ENCODE measurements around the gene ERVFRD-1. TPM values are rescaled to one million over a fixed set of nuclear protein-coding genes. Genes with fewer than 3 reads are reported as not detected.

Gene ERVFRD-1
- total and polyA plus RNA-seq, 2 of the 13 experiments (the other 11 are each of a cell fraction or from before 2014, with no cell fraction given), result not detected

- TF ChIP-seq ZNF629 (CRISPR knock-in tag; conservative IDR thresholded peaks at IDR 0.05) (no peak), ZNF280D (CRISPR knock-in tag; IDR thresholded peaks at IDR 0.05) (no peak), STAG1 (CRISPR knock-in tag; IDR thresholded peaks at IDR 0.05) (no peak; the same call in 1 of the 2 replicates), SYNCRIP (IDR thresholded peaks at IDR 0.05; ENCODE audit: insufficient read depth, low read depth, low read length) (no peak), ZNF652 (CRISPR knock-in tag; IDR thresholded peaks at IDR 0.05; ENCODE audit: borderline replicate concordance, low read depth) (0 out of 2 replicates have a peak, but pooled peaks have one; percentile 65), ZNF557 (CRISPR knock-in tag; IDR thresholded peaks at IDR 0.05) (0 out of 2 replicates have a peak, but pooled peaks have one; percentile 26), ZBTB33 (CRISPR knock-in tag; IDR thresholded peaks at IDR 0.05) (no peak), IRX3 (CRISPR knock-in tag; IDR thresholded peaks at IDR 0.05; ENCODE audit: borderline replicate concordance, low read depth) (no peak), HMG20B (CRISPR knock-in tag; conservative IDR thresholded peaks at IDR 0.05) (no peak), GATAD2A (CRISPR knock-in tag; IDR thresholded peaks at IDR 0.05) (no peak), TCF7L2 (IDR thresholded peaks at IDR 0.05; ENCODE audit: low read depth, low read length) (no peak), ZNF318 (CRISPR knock-in tag; IDR thresholded peaks at IDR 0.05) (no peak), U2AF1 (optimal IDR thresholded peaks at IDR 0.05; ENCODE audit: low read depth, low read length) (no peak), ZNF333 (CRISPR knock-in tag; IDR thresholded peaks at IDR 0.05; ENCODE audit: borderline replicate concordance) (0 out of 2 replicates have a peak, but pooled peaks have one; percentile 2), TAF15 (IDR thresholded peaks at IDR 0.05; ENCODE audit: low read depth, low read length, poor library complexity, severe bottlenecking) (no peak), BRD4 (CRISPR knock-in tag; IDR thresholded peaks at IDR 0.05) (no peak), BATF2 (CRISPR knock-in tag; IDR thresholded peaks at IDR 0.05) (no peak), ZNF788 (CRISPR knock-in tag; IDR thresholded peaks at IDR 0.05; ENCODE audit: borderline replicate concordance) (no peak)
These were observed 18.2 kb downstream of the ERVFRD-1 start (continued) for GRCh38 chr6:11093376-11093625.

All from HepG2 (cell line).